ENCODE measurements around the gene AGAP4. TPM values are rescaled to one million over a fixed set of nuclear protein-coding genes. Genes with fewer than 3 reads are reported as not detected.
"Not testable (repeated sequence)": the region's sequence is repeated elsewhere in the genome, so short reads cannot be mapped to it uniquely, and the experiment has no call there.

AGAP4 gene
- total RNA-seq, result 3.6 and 3.8 TPM in 2 replicates

DNA sequence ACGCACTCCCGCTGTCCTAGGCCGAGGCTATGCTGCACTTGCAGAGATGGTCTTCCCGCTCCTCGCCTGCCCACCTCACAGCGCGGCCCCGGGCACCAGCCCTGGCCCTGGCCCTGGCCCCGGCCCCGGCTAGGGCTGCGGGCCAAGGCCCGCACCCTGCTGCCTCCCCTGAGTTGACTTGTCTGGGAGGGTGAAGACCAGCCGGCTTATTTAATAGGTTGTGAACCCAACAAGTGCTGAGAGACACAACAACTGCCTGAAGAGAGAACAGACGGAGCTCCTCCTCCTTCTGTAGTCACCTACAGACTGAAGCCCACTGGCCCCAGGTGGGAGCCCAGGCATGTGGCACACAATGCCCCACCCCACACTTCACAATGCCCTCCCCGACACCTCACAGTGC is at the start of gene AGAP4:
AGAP4 (minus strand) TSS at position 101 of the 400 bp plus-strand sequence. CDS start 153 bp downstream, outside the sequence.
- H4K20me1 ChIP-seq (ENCODE audit: insufficient read depth, low read length); H3K36me3 ChIP-seq (ENCODE audit: insufficient read depth, low read length); H2AFZ ChIP-seq (ENCODE audit: low read length); H3K27ac ChIP-seq (ENCODE audit: low read depth, low read length); H3K9me3 ChIP-seq (ENCODE audit: low read depth, low read length); H3K79me2 ChIP-seq (ENCODE audit: insufficient read depth, low read length); H3K4me1 ChIP-seq (ENCODE audit: insufficient read depth, low read length); H3K4me3 ChIP-seq (ENCODE audit: insufficient read depth, low read length); DNase-seq (ENCODE audit: insufficient read length, low spot score, missing footprints); H3K4me2 ChIP-seq (ENCODE audit: insufficient read depth, low read length); H3K27me3 ChIP-seq (ENCODE audit: insufficient read depth, low read length): not testable (repeated sequence)

DNA sequence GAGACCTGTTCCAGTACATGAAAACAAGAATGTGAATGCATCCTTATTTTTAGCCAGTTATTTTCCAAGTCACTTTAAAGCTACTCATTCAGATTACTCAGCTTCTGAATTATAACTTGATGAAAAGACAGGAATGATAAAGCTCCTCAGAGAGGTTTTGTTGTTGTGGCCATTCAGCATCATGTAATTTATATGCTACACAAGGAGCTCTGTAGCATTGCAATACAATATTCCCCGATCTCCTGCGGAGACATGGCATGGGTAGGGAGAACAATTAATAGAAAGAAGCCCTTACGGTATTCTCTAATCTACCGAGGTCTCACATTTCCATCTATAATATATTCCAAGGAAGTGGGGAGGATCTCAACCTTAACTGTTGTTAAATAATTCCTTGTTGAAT is 43.4 kb upstream of the AGAP4 start:
- not testable (repeated sequence) for H3K4me3 ChIP-seq (ENCODE audit: insufficient read depth, low read length); H3K4me1 ChIP-seq (ENCODE audit: insufficient read depth, low read length); H4K20me1 ChIP-seq (ENCODE audit: insufficient read depth, low read length); DNase-seq (ENCODE audit: insufficient read length, low spot score, missing footprints); H3K36me3 ChIP-seq (ENCODE audit: insufficient read depth, low read length); H3K9me3 ChIP-seq (ENCODE audit: low read depth, low read length); H2AFZ ChIP-seq (ENCODE audit: low read length); H3K79me2 ChIP-seq (ENCODE audit: insufficient read depth, low read length); H3K27ac ChIP-seq (ENCODE audit: low read depth, low read length); H3K4me2 ChIP-seq (ENCODE audit: insufficient read depth, low read length); H3K27me3 ChIP-seq (ENCODE audit: insufficient read depth, low read length)

GRCh38 chr10:45889539-45890230 is 42.4 kb upstream of the AGAP4 start:
- H3K4me3 ChIP-seq (ENCODE audit: insufficient read depth, low read length); H3K9me3 ChIP-seq (ENCODE audit: low read depth, low read length); H3K4me1 ChIP-seq (ENCODE audit: insufficient read depth, low read length); H3K27me3 ChIP-seq (ENCODE audit: insufficient read depth, low read length); DNase-seq (ENCODE audit: insufficient read length, low spot score, missing footprints); H2AFZ ChIP-seq (ENCODE audit: low read length); H4K20me1 ChIP-seq (ENCODE audit: insufficient read depth, low read length); H3K36me3 ChIP-seq (ENCODE audit: insufficient read depth, low read length); H3K4me2 ChIP-seq (ENCODE audit: insufficient read depth, low read length); H3K79me2 ChIP-seq (ENCODE audit: insufficient read depth, low read length); H3K27ac ChIP-seq (ENCODE audit: low read depth, low read length): not testable (repeated sequence)

GRCh38 chr10:45882880-45883279 is 35.6 kb upstream of the AGAP4 start:
- H4K20me1 ChIP-seq (ENCODE audit: insufficient read depth, low read length); H3K9me3 ChIP-seq (ENCODE audit: low read depth, low read length); H3K4me2 ChIP-seq (ENCODE audit: insufficient read depth, low read length); H3K27me3 ChIP-seq (ENCODE audit: insufficient read depth, low read length); H3K4me3 ChIP-seq (ENCODE audit: insufficient read depth, low read length); DNase-seq (ENCODE audit: insufficient read length, low spot score, missing footprints); H3K79me2 ChIP-seq (ENCODE audit: insufficient read depth, low read length); H2AFZ ChIP-seq (ENCODE audit: low read length); H3K4me1 ChIP-seq (ENCODE audit: insufficient read depth, low read length); H3K27ac ChIP-seq (ENCODE audit: low read depth, low read length); H3K36me3 ChIP-seq (ENCODE audit: insufficient read depth, low read length): not testable (repeated sequence)

DNA sequence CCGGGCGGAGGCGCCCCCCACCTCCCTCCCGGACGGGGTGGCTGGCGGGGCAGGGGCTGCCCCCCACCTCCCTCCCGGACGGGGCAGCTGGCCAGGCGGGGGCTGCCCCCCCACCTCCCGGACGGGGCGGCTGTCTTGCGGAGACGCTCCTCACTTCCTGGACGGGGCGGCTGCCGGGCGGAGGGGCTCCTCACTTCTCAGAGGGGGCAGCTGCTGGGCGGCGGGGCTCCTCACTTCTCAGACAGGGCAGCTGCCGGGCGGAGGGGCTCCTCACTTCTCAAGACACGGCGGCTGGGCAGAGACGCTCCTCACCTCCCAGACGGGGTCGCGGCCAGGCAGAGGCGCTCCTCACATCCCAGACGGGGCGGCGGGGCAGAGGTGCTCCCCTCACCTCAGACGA is 18.1 kb upstream of the AGAP4 start:
- DNase-seq (ENCODE audit: insufficient read length, low spot score, missing footprints); H3K4me2 ChIP-seq (ENCODE audit: insufficient read depth, low read length); H3K79me2 ChIP-seq (ENCODE audit: insufficient read depth, low read length); H3K4me3 ChIP-seq (ENCODE audit: insufficient read depth, low read length); H2AFZ ChIP-seq (ENCODE audit: low read length); H4K20me1 ChIP-seq (ENCODE audit: insufficient read depth, low read length); H3K36me3 ChIP-seq (ENCODE audit: insufficient read depth, low read length); H3K4me1 ChIP-seq (ENCODE audit: insufficient read depth, low read length); H3K27me3 ChIP-seq (ENCODE audit: insufficient read depth, low read length); H3K27ac ChIP-seq (ENCODE audit: low read depth, low read length); H3K9me3 ChIP-seq (ENCODE audit: low read depth, low read length): not testable (repeated sequence)

GRCh38 chr10:45864264-45864663 is 17.0 kb upstream of the AGAP4 start:
- not testable (repeated sequence) for H2AFZ ChIP-seq (ENCODE audit: low read length); H3K79me2 ChIP-seq (ENCODE audit: insufficient read depth, low read length); H3K9me3 ChIP-seq (ENCODE audit: low read depth, low read length); H3K4me1 ChIP-seq (ENCODE audit: insufficient read depth, low read length); H3K36me3 ChIP-seq (ENCODE audit: insufficient read depth, low read length); H3K27me3 ChIP-seq (ENCODE audit: insufficient read depth, low read length); H3K4me3 ChIP-seq (ENCODE audit: insufficient read depth, low read length); H4K20me1 ChIP-seq (ENCODE audit: insufficient read depth, low read length); H3K4me2 ChIP-seq (ENCODE audit: insufficient read depth, low read length); H3K27ac ChIP-seq (ENCODE audit: low read depth, low read length); DNase-seq (ENCODE audit: insufficient read length, low spot score, missing footprints)

DNA sequence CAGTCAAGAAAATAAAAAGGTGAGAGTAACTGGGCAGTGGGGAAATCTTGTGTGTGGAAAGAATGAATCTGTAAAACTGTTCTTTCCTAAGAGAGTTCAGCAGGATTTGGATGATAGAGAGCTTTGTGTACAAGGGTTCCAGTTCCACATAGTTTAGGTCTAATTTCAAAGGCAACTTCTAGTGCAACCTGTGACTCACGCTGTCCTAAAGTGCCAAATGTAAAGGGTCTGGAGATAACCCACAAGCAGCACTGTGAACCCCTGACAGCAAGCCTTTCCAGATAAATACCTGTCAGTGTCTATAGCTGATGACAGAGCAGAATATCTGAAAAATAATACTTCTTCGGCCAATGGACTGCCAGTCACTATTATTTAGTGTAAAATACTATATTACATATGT is 16.3 kb upstream of the AGAP4 start:
- H3K79me2 ChIP-seq (ENCODE audit: insufficient read depth, low read length); H3K4me1 ChIP-seq (ENCODE audit: insufficient read depth, low read length); H3K27ac ChIP-seq (ENCODE audit: low read depth, low read length); H3K4me2 ChIP-seq (ENCODE audit: insufficient read depth, low read length); DNase-seq (ENCODE audit: insufficient read length, low spot score, missing footprints); H3K4me3 ChIP-seq (ENCODE audit: insufficient read depth, low read length); H3K27me3 ChIP-seq (ENCODE audit: insufficient read depth, low read length); H2AFZ ChIP-seq (ENCODE audit: low read length); H3K36me3 ChIP-seq (ENCODE audit: insufficient read depth, low read length); H4K20me1 ChIP-seq (ENCODE audit: insufficient read depth, low read length); H3K9me3 ChIP-seq (ENCODE audit: low read depth, low read length): not testable (repeated sequence)

GRCh38 chr10:45857931-45858330 is 10.6 kb upstream of the AGAP4 start:
- H2AFZ ChIP-seq (ENCODE audit: low read length); H3K4me2 ChIP-seq (ENCODE audit: insufficient read depth, low read length); H4K20me1 ChIP-seq (ENCODE audit: insufficient read depth, low read length); H3K36me3 ChIP-seq (ENCODE audit: insufficient read depth, low read length); H3K4me1 ChIP-seq (ENCODE audit: insufficient read depth, low read length); H3K9me3 ChIP-seq (ENCODE audit: low read depth, low read length); DNase-seq (ENCODE audit: insufficient read length, low spot score, missing footprints); H3K4me3 ChIP-seq (ENCODE audit: insufficient read depth, low read length); H3K79me2 ChIP-seq (ENCODE audit: insufficient read depth, low read length); H3K27me3 ChIP-seq (ENCODE audit: insufficient read depth, low read length); H3K27ac ChIP-seq (ENCODE audit: low read depth, low read length): not testable (repeated sequence)

DNA sequence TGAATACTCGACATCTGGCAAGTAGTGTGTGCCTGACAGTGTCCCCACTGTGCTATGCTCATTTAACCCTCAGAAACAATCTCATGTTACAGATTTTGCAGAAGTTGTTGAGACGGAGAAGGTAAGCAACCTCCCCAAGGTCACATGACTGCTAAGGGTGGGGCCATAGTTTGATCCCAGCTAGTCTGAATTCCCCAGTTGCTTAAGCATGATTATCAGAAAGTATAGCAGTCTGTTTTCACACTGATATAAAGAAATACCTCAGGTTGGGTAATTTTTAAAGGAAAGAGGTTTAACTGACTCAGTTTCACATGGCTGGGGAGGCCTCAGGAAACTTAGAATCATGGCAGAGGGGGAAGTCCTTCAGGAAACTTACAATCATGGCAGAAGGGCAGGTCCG is 1.2 kb upstream of the AGAP4 start:
- H4K20me1 ChIP-seq (ENCODE audit: insufficient read depth, low read length); H3K4me3 ChIP-seq (ENCODE audit: insufficient read depth, low read length); H2AFZ ChIP-seq (ENCODE audit: low read length); H3K36me3 ChIP-seq (ENCODE audit: insufficient read depth, low read length); H3K27ac ChIP-seq (ENCODE audit: low read depth, low read length); H3K27me3 ChIP-seq (ENCODE audit: insufficient read depth, low read length); DNase-seq (ENCODE audit: insufficient read length, low spot score, missing footprints); H3K4me1 ChIP-seq (ENCODE audit: insufficient read depth, low read length); H3K9me3 ChIP-seq (ENCODE audit: low read depth, low read length); H3K4me2 ChIP-seq (ENCODE audit: insufficient read depth, low read length); H3K79me2 ChIP-seq (ENCODE audit: insufficient read depth, low read length): not testable (repeated sequence)

Measured in osteoblast (primary cell).